H54 (cell line): ENCODE results near the gene RBBP8NL.

Experiments
- DNase-seq: peaks from one replicate; pipeline ENCODE4 v3.0.0; 2011; ENCODE audit warnings: low spot score, mixed read lengths; ENCODE audit not compliant: insufficient read length
- FAIRE-seq: peaks from 3 replicates; lab custom pipeline; 2011; peaks lifted over from hg19 to GRCh38; lab: Jason Lieb, UNC
- POLR2A ChIP-seq: IDR thresholded peaks from 2 replicates; pipeline ENCODE4 v1.6.1; 2011; ENCODE audit warnings: low read depth, mild to moderate bottlenecking, low read length

The RBBP8NL gene

DNA sequence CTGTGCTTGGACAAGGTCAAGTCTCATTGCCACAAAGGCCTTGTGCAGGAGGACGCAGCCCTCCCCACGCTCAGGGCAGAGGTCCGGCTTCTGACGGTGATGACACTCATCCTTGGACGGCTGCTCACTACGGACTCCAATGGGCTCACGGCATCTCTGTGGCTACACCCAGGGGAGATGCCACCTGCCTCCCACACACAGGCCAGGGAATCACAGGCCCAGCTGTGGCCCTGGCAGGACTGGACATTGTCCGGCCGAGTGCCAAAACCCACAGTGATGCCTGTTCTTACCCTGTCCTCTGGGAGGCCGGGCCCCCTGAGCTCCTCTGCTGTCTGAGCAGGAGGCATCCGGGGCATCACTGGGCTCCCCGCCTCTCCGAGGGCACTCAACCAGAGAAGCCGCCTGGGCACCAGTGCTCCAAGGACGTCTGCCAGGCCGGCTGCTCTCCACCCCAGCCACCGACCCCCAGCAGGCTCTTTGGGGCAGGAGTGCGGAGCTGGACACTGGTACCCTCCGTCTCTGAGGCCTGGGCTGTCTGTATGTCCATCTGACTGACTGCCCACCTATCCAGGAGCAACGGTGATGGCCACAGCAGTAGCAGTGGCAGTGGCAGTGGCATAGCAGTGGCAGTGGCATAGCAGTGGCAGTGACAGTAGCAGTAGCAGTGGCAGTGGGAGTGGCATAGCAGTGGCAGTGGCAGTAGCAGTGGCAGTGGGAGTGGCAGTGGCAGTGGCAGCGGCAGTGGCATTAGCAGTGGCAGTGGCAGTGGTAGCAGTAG lies 1.9 kb downstream of the RBBP8NL start:
- TF ChIP-seq POLR2A = no peak
- no peak for FAIRE-seq
- DNase-seq = no peak

- no peak for TF ChIP-seq POLR2A
- DNase-seq (no peak), FAIRE-seq (no peak)
These were observed 2.9 kb downstream of the RBBP8NL start for GRCh38 chr20:62424249-62425107.

GRCh38 chr20:62423326-62423706 lies 4.0 kb downstream of the RBBP8NL start:
- FAIRE-seq (no peak), DNase-seq (no peak)
- TF ChIP-seq POLR2A = no peak

DNA sequence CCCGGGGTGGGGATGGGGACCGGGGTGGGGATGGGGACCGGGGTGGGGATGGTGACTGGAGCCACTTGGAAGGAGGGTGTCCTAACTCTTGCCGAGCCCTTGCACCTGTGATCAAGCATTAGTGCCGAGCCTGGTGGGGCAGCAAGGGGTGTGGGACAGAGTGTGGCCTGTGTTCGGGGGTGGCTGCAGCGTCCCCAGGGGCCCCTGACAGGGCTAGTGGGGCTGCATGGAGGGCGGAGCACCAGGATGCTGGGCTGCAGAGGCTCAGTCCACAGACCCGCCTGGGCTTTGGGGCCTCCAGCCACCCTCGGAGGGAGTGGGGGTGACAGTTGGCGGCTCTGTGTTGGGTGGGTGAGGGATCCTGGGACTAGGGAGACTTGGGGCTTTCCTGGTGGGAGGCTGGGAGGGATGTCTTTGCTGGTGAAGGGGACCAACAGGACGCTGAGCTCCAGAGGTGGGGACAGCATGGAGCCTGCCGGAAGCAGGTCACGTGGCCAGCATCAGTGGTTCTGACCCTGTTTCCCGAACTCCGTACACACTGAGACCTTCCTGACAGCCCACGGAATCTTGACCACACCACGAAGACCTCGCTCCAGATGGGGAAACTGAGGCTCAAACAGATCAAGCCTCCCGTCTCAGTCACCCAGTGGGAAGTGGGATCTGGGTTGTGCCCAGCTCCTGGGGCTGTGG lies 4.6 kb downstream of the RBBP8NL start:
- FAIRE-seq (no peak), DNase-seq (no peak)
- TF ChIP-seq POLR2A = no peak

GRCh38 chr20:62421716-62421990 lies 5.7 kb downstream of the RBBP8NL start:
- no peak for TF ChIP-seq POLR2A
- DNase-seq = no peak
- no peak for FAIRE-seq

- DNase-seq = no peak
- no peak for FAIRE-seq
- TF ChIP-seq POLR2A = no peak
These were observed 6.3 kb downstream of the RBBP8NL start for GRCh38 chr20:62420846-62421715.

DNA sequence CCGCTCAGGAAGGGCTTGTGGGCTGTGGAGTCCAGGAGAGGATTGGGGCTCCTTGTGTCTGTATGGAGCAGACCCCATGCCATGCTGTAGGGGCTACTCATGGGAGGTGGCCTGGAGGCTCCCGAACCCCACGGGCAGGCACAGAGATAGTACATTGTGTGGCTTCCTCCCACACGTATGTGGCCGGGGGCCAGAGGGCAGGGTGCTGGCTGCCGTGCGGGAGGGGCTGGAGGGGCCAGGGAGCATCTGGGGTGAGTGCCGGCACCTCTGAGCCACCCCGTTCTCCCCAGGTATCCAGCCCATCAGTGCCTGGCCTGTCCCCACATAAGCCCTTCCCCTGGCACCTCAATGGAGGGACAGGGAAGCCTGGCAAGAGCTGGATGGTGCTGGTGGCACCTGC lies 7.6 kb downstream of the RBBP8NL start:
- DNase-seq (no peak), FAIRE-seq (no peak)
- TF ChIP-seq POLR2A = no peak

- no peak for FAIRE-seq
- no peak for TF ChIP-seq POLR2A
- no peak for DNase-seq
These were observed 8.4 kb downstream of the RBBP8NL start for GRCh38 chr20:62418709-62419487.

DNA sequence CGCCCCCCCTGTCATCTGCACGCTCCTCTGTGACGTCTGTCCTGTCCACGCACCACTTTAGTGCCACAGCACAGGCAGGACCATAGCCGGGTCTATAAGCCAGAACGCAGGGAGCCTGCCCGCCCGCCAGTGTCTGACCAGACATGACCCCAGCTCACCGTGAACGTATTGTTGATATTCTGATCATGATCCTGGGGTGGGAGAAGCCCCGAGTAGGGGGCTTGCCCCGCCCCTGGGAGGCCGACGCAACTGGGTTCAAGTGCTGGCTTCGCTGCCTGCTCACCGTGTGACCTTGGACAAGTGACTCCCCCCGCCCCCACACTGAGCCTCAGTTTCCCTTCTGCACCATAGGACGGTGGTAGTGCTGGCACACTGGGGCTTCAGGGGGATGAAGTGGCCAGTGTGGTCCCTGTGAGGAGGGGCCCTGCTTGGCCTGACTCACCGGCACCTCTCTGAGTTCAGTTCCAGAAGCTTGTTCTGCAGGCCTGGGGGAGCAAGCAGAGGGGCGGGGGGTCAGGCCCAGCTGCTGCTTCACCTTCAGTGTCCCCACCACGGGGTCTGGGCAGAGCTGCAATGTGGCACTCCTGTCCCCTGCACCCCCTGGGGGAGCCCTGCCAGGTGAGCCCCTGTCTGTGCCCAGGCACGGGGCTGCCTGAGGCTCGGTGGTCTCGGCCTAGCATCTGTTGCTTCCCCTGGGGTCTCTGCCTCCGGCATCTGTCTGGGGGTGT lies 9.2 kb downstream of the RBBP8NL start:
- no peak for DNase-seq
- FAIRE-seq = no peak
- no peak for TF ChIP-seq POLR2A

- no peak for TF ChIP-seq POLR2A
- FAIRE-seq (no peak), DNase-seq (no peak)
These were observed 10.4 kb downstream of the RBBP8NL start for GRCh38 chr20:62416651-62417637.
